Stimulated activated CD4-positive, alpha-beta T cell treated with anti-CD3 and anti-CD28 coated beads, Interleukin-12 subunit alpha, Interleukin-12 subunit beta, amount 100 ng/mL, for 48 hours (primary cell): Measurements from ENCODE around the gene WIPI1.
A peak's percentile ranks its signal among the peaks of the same experiment; 100 is the strongest.
"Not testable (repeated sequence)": the region's sequence is repeated elsewhere in the genome, so short reads cannot be mapped to it uniquely, and the experiment has no call there.

Source experiments
- DNase-seq, 3 donors: peaks; one replicate each; pipeline ENCODE4 v3.0.0-alpha.2; 2020; ENCODE audit warnings: low read depth in 2 of 3, low spot score in 1 of 3

Gene WIPI1

GRCh38 chr17:68457168-68457538, at the start of gene WIPI1:
Gene WIPI1, minus strand, starts transcription at chr17:68457496. Its CDS starts 75 bp downstream, at chr17:68457421.
- DNase-seq = no peak

DNA sequence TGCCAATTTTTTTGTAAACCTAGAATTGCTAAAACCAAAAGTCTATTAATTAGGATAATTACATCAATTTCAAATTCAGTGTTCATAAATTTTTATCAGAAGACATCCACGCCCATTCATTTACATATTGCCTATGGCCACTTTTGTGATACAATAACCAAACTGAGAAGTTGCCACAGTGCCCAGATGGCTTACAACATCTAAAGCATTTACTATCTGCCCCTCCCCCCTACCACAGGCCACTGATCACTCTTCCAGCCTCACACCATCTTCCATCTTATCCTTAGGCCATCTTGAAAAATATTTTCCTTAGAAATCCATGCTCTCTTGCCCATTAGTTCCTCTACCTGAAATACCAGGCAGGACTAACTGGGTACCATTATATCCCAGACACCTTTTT, 48.7 kb upstream of the WIPI1 start:
- DNase-seq = no peak

- no peak for DNase-seq
These were observed 43.8 kb upstream of the WIPI1 start for GRCh38 chr17:68501074-68501473.

GRCh38 chr17:68499587-68499986, 42.3 kb upstream of the WIPI1 start:
- no peak for DNase-seq

- no peak for DNase-seq
These were observed 41.4 kb upstream of the WIPI1 start for GRCh38 chr17:68498479-68499326.

DNA sequence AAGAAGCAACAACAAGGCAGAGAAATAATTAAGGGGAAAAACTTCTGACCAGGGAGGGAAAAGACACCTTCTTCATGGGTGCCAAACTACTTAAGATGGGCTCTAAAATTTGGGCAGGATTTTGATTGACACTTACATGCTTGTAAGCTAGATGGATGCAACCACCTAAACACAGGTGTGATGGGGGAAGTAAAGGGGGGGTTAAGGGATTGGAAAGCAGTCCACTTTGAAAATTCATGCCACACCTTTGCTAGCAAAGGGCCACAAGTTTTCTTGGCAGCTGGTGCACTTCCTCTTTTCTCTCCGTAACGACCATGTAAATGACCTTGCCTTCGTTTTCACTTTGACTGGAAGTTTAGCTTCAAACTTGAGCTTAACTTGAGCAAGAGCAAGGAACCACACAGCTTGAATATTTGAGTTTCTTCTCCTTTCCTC, 40.6 kb upstream of the WIPI1 start:
- no peak for DNase-seq

- no peak for DNase-seq
These were observed 37.8 kb upstream of the WIPI1 start for GRCh38 chr17:68495081-68495480.

DNA sequence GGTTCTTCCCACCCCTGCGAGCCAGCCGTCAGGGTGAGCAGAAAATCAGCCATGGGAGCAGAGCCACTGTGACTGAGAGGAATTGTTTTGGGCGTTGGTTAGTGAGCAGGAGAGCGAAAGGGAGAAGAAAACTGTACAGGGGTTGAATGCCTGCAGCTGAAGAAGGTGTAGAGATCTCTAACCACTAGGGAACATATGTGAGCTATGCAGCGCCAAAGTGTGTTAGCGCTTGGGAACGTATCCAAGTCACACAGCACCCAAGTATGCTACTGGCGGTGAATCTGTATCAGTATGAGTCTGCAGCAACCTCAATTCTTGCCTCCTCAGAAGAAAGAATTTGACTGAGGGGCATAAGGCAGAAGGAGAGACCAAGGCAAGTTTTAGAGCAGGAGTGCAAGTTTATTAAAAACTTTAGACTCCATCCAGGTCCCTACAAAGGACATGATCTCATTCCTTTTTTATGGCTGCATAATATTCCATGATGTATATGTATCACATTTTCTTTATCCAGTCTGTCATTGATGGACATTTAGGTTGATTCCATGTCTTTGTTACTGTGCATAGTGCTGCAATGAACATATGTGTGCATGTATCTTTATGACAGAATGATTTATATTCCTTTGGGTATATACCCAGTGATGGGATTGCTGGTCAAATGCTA, 35.2 kb upstream of the WIPI1 start:
- DNase-seq = not testable (repeated sequence)

GRCh38 chr17:68491381-68492231, 34.3 kb upstream of the WIPI1 start:
- DNase-seq = no peak

- DNase-seq = no peak
These were observed 32.6 kb upstream of the WIPI1 start for GRCh38 chr17:68489919-68490318.

GRCh38 chr17:68484458-68484857, 27.2 kb upstream of the WIPI1 start:
- DNase-seq = no peak

DNA sequence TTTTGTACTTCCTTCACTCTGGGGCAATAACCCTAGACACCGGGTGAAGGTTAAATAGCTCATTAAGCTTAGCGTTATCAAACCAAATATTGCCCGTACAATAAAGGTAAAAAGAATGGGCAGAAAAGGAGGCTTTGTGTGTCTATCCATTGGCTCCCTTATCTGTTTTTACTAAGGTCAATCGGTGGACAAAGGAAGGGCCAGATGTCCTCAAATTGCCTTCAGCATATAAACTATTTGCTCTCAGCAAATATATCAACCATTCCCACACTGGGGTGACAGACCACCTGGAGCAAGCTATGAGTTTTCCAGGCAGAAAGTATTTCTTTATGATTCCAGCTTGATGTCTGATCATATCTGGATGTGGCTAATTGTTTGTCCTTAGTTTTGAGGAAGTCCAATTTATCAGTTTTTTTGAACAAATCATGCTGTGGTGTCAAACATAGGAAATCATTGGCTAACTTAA, 25.3 kb upstream of the WIPI1 start:
- DNase-seq = no peak

GRCh38 chr17:68480885-68481284, 23.6 kb upstream of the WIPI1 start:
- DNase-seq = no peak

GRCh38 chr17:68470961-68471360, 13.7 kb upstream of the WIPI1 start:
- DNase-seq = no peak

- DNase-seq = no peak
These were observed 11.5 kb upstream of the WIPI1 start for GRCh38 chr17:68468788-68469187.

DNA sequence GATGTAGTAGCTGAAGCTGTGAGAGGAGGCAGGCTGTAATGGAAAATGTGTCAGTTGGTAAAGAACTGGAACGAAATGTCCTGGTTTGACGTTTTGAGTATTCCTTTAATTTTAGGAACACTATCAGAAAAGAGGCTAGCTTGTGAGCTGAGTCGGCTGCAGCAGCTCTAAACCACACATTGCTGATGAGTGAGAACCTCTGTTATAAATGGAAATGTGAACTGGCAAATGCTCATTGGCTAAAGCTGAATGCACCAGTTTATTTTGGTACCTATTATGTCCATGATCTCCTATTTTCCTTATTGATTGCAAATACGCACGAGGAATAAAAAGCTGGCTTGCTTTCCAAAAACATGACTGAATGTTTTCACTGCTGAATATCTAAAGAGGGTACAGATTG, 11.0 kb upstream of the WIPI1 start:
- no peak for DNase-seq

DNA sequence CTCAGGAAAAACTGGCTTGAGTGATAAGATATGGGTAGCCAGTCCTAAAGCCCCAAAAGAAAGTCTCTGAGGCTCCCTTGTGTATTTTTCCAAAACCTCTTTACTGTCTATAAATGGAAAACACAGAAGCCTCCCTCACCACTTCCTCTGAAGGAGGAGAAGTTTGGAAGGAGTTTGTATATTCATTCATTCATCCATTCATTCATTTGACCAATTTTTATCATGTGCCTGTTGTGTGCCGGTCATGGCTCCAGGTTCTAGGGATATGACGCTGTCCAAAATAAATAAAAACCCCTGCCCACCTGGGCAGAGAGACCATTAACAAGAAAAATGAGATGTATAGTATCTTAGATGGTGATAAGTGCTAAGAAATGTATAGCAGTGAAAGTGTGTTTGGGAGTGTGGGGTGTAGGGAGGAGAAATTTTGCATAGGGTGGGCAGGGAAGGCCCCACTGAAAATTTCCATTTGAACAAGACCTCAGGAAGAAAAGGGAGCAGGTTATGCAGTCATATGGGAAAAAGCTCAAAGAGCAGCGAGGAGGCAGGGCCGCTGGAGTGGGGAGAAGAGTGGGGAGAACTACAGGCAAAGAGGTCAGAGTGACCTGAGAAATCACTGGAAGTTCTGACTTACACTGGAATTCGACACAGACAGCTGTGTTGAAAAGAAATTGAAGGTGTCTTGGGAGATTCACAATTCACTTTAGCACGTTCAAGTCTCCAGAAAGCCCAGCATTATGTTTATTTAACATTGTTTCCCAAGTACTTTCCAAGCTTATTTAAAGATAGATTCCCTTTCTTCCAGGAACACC, 6.1 kb upstream of the WIPI1 start:
- no peak for DNase-seq

- peak; percentile 49 to 83 (median 50) for DNase-seq
These were observed 5.3 kb upstream of the WIPI1 start for GRCh38 chr17:68462381-68463210.

DNA sequence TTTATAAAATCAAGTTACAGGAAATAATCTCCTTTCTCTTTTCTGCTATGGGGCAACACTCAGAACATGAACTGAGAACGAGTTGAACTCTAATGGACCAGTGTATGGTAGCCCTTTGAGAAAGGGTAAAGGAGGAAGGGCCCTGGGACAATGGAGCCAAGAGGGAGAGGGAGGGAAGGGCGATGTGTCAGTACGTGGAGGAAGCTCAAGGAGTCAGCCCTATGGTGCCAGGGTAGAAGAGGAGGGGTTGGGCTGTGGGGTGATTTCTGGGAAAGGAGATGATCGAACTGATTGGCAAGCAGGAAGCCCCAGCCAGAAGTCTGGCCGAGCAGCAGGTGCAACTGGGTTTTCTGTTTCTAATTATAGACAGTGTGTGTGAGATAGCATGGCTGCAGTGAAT, 4.3 kb upstream of the WIPI1 start:
- DNase-seq = no peak

DNA sequence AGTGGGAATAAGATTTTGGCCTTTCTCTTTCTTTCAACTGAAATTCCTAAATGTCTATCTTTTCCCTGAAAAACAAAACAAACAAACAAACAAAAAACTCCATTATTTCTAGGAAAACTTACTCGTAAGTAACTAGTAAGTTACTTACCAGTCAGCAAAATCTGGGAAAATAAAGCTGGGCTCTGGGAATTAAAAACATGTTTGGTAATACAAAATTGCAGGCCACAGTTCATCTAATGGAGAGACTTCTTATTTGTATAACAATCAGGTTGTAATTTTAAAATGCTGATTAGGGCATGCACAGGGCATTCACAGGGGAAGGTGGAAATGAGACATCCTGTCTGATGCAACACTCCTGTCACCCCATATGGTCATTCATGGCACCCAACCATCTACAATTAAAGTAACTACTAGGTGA, 3.8 kb upstream of the WIPI1 start:
- no peak for DNase-seq
